Measurements from ENCODE around the gene ITSN1.

DNA sequence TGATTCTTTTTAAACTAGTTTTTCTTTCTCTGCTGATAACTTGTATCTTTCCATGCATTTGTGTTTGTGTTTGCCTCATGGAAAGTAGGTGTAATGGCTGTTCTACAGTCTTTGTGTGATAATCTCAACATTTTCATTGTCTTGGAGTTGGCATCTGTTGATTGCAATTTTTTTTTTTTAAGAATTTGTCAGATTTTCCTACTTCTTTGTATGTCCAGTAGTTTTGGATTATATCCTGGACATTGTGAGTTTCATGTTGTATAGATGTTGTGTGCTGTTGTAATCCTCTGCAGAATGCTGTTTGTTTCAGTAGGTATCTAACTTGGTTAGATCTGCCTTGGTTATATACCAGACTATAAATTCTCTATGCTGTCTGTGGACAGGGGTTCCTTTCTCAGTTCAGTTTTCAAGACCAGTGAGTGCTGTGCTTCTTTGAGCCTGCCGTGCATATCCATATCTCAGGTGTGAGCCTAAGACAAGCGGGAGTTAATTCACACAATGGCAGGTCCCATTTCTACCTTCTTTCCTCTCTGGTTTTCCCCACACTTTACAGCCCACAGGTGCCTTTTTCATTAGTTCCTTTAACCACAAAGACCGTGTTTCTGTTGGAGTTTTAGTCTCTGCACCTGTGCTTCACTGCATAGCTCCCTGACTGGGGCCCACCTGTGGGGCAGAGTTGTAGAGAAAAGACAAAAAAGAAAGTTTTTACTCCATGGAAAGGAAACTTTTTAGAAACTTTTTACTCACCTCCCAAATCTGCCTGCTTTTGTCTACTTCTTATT, 69.9 kb downstream of the ITSN1 start:
- TF ChIP-seq TAF1 (IDR thresholded peaks at IDR 0.05; ENCODE audit: borderline replicate concordance, insufficient read depth, low read length) (no peak), POLR2AphosphoS5 (IDR thresholded peaks at IDR 0.05; ENCODE audit: low read depth, low read length) (no peak), FOXP2 (optimal IDR thresholded peaks at IDR 0.05; ENCODE audit: borderline replicate concordance, extremely low read depth, extremely low read length, insufficient read depth) (no peak), SIN3A (IDR thresholded peaks at IDR 0.05; ENCODE audit: borderline replicate concordance, insufficient read depth, low read length) (no peak)
- TF ChIP-seq, protein P1, sequence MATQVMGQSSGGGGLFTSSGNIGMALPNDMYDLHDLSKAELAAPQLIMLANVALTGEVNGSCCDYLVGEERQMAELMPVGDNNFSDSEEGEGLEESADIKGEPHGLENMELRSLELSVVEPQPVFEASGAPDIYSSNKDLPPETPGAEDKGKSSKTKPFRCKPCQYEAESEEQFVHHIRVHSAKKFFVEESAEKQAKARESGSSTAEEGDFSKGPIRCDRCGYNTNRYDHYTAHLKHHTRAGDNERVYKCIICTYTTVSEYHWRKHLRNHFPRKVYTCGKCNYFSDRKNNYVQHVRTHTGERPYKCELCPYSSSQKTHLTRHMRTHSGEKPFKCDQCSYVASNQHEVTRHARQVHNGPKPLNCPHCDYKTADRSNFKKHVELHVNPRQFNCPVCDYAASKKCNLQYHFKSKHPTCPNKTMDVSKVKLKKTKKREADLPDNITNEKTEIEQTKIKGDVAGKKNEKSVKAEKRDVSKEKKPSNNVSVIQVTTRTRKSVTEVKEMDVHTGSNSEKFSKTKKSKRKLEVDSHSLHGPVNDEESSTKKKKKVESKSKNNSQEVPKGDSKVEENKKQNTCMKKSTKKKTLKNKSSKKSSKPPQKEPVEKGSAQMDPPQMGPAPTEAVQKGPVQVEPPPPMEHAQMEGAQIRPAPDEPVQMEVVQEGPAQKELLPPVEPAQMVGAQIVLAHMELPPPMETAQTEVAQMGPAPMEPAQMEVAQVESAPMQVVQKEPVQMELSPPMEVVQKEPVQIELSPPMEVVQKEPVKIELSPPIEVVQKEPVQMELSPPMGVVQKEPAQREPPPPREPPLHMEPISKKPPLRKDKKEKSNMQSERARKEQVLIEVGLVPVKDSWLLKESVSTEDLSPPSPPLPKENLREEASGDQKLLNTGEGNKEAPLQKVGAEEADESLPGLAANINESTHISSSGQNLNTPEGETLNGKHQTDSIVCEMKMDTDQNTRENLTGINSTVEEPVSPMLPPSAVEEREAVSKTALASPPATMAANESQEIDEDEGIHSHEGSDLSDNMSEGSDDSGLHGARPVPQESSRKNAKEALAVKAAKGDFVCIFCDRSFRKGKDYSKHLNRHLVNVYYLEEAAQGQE (IDR thresholded peaks at IDR 0.05; ENCODE audit: insufficient read depth in 1 of 2, low read depth in 2 of 2, low read length in 2 of 2) = no peak

Data from PFSK-1 (cell line).